Brain microvascular endothelial cell (primary cell): ENCODE measurements around the gene FOXC1.

Source experiments
- DNase-seq: peaks from one replicate; pipeline ENCODE4 v3.0.0-alpha.2; 2020
- H3K27ac ChIP-seq: fragments of 250-450 bp; sonication (Bioruptor Pico); 2 replicates; pipeline ENCODE4 v1.5.1; 2020; ENCODE audit warnings: mild to moderate bottlenecking, moderate library complexity
- H3K27me3 ChIP-seq: fragments of 250-450 bp; sonication (Bioruptor Pico); replicated peaks from 2 replicates; pipeline ENCODE4 v1.5.1; 2020; ENCODE audit warnings: mild to moderate bottlenecking
- H3K36me3 ChIP-seq: fragments of 250-450 bp; sonication (Bioruptor Pico); replicated peaks from 2 replicates; pipeline ENCODE4 v1.5.1; 2020; ENCODE audit warnings: mild to moderate bottlenecking
- H3K4me3 ChIP-seq: 2 replicates; pipeline ENCODE4 v1.5.1; 2011; ENCODE audit warnings: low read depth, mild to moderate bottlenecking, control low read depth, low read length, moderate library complexity
- in situ Hi-C: cut with HindIII; loops from 2 replicates; pipeline ENCODE4 v1.10.0; 2017; ENCODE audit warnings: low sequenced_read_pairs, low pct_ligation_motif_present
- TF ChIP-seq, protein P1 (sequence below): IDR thresholded peaks from 2 replicates; pipeline ENCODE4 v1.5.1; 2011; ENCODE audit warnings: low read depth, mild to moderate bottlenecking, moderate library complexity, low read length, control low read depth, inconsistent platforms; ENCODE audit errors: missing control alignments

Gene FOXC1

DNA sequence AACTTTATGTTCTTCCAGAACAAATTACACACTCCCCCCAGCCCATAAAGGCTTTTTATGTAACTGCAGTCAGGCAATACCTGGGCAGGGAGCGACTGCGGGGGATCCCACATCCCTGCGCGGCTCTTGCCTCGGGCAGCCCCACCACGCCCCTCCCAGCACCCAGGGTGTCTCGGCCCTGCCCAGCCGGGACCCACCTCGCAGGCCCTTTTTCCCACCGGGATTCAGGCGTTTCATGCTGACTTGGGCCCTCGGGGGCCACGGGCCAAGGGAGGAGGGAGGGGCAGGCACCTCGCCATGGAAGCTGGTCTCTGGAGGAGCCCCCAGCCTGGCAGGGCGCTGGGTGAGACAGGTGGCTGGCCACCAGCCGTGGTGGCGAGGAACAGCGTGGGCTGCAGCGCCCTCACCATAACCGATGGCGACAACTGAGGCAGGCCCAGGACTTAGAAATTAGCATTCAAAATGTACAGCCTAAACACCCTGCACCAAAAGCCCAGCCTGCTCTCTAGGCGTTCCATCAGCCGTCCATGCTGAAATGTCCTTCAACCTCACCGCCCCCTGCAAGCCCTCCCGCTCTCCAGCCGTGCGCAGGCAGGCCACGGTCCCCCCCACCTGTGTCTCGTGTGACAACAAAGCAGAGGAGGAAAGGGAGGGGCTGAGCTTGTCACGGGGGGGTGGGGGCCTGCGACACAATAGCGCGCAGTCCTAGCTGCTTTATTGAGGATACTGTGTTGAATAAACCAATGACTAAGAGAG, 15.1 kb upstream of the FOXC1 start:
- in situ Hi-C loops, result no loop called here
- Histone ChIP-seq H3K27ac (no peak overlapping the region), H3K27me3 (peaks cover 14% of the 10 kb centered on the region), H3K36me3 (no peaks in the 10 kb centered on the region), H3K4me3 (no peak overlapping the region)
- DNase-seq, result no peak
- TF ChIP-seq, protein P1, sequence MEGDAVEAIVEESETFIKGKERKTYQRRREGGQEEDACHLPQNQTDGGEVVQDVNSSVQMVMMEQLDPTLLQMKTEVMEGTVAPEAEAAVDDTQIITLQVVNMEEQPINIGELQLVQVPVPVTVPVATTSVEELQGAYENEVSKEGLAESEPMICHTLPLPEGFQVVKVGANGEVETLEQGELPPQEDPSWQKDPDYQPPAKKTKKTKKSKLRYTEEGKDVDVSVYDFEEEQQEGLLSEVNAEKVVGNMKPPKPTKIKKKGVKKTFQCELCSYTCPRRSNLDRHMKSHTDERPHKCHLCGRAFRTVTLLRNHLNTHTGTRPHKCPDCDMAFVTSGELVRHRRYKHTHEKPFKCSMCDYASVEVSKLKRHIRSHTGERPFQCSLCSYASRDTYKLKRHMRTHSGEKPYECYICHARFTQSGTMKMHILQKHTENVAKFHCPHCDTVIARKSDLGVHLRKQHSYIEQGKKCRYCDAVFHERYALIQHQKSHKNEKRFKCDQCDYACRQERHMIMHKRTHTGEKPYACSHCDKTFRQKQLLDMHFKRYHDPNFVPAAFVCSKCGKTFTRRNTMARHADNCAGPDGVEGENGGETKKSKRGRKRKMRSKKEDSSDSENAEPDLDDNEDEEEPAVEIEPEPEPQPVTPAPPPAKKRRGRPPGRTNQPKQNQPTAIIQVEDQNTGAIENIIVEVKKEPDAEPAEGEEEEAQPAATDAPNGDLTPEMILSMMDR, result no peak

- peaks cover 14% of the 10 kb centered on the region for H3K27me3 ChIP-seq
- no peaks in the 10 kb centered on the region for H3K36me3 ChIP-seq
- in situ Hi-C loops, result no loop called here
- TF ChIP-seq, protein P1, result no peak
- DNase-seq, result no peak
- H3K27ac ChIP-seq, result no peak overlapping the region
- no peak overlapping the region for H3K4me3 ChIP-seq
Observed at GRCh38 chr6:1595271-1596087, 14.2 kb upstream of the FOXC1 start.

DNA sequence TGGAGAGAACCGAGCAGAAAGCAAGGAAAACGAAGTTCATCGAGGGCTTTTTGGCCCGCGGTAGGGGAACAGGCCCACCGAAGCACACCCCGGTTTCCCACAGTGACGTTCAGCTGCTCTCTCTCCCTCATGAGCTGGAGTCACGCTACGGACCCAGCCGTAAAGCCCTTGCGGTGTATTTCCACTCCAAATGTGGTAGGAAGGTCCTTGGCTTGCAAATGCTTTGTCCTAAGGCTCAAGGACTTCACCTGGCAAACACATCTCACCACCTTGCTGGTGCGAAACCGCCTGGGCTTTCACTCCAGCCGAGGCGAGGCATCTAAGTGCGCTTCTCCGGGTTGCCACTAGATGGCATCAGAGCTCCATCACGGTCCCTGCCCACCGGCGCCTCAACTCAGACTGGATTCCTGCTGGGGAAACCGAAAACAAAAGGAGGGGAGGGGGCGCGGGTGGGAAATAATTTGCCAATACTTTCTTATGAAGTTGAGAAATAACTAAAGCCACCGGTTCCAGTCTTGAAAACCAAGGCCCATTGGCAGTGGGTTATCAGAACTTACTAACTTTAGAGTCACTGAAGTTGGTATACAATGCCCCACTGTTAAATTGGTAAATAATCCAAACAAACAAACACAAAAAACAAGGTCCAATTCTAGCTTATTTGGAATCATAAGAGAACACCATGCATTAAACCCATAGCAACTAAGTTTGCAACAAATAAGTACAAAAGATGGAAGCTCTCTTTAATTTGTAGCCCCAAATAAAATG, 13.4 kb upstream of the FOXC1 start:
- H3K36me3 ChIP-seq, result no peaks in the 10 kb centered on the region
- in situ Hi-C loops, result no loop called here
- H3K27ac ChIP-seq, result no peak overlapping the region
- H3K27me3 ChIP-seq, result peaks cover 16% of the 10 kb centered on the region
- DNase-seq, result no peak
- TF ChIP-seq, protein P1, result peak; percentile 91
- H3K4me3 ChIP-seq, result no peak overlapping the region

DNA sequence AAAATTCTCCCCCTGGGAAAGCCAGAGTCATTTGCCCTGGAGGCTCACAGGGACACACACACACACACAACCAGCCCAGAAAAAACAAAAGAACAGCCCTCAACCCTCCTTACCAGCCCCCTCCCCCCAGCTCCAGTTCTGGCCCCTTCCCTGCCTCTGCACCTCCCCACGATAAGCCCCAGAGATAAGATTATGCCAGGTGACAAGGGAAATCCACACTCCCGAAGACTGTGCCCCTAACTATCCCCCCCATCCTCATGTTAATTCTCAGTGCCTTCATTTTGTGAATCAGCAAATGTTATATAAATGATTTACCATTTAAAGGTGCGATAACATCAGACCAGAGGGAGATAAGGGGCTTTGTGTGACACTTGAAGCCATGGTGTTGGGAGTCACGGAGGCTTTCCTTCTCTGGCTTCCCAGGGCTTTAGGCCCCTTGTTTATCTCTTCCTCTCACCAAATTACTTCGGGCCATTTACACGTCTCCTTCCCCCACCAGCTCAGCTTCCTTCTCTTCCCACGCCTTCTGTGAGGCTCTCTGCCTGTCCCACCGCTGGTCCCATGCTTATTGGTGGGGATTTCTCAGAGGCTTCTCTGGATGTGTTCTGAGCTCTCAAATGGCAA, 12.5 kb upstream of the FOXC1 start:
- in situ Hi-C loops, result no loop called here
- peaks cover 25% of the 10 kb centered on the region for H3K27me3 ChIP-seq
- H3K27ac ChIP-seq, result no peak overlapping the region
- no peak overlapping the region for H3K4me3 ChIP-seq
- TF ChIP-seq, protein P1, result no peak
- no peaks in the 10 kb centered on the region for H3K36me3 ChIP-seq
- no peak for DNase-seq

GRCh38 chr6:1597924-1598323, 11.8 kb upstream of the FOXC1 start:
- in situ Hi-C loops, result no loop called here
- H3K36me3 ChIP-seq, result no peaks in the 10 kb centered on the region
- H3K4me3 ChIP-seq, result no peak overlapping the region
- peaks cover 26% of the 10 kb centered on the region for H3K27me3 ChIP-seq
- TF ChIP-seq, protein P1, result no peak
- no peak overlapping the region for H3K27ac ChIP-seq
- DNase-seq, result no peak
